ENCODE results near the gene TLR9. TPM values are rescaled to one million over a fixed set of nuclear protein-coding genes. Genes with fewer than 3 reads are reported as not detected.
A peak's percentile ranks its signal among the peaks of the same experiment; 100 is the strongest.

The TLR9 gene
- total and polyA plus RNA-seq, 9 of the 15 experiments (the other 6 are each of a cell fraction or from before 2014, with no cell fraction given) = not detected

DNA sequence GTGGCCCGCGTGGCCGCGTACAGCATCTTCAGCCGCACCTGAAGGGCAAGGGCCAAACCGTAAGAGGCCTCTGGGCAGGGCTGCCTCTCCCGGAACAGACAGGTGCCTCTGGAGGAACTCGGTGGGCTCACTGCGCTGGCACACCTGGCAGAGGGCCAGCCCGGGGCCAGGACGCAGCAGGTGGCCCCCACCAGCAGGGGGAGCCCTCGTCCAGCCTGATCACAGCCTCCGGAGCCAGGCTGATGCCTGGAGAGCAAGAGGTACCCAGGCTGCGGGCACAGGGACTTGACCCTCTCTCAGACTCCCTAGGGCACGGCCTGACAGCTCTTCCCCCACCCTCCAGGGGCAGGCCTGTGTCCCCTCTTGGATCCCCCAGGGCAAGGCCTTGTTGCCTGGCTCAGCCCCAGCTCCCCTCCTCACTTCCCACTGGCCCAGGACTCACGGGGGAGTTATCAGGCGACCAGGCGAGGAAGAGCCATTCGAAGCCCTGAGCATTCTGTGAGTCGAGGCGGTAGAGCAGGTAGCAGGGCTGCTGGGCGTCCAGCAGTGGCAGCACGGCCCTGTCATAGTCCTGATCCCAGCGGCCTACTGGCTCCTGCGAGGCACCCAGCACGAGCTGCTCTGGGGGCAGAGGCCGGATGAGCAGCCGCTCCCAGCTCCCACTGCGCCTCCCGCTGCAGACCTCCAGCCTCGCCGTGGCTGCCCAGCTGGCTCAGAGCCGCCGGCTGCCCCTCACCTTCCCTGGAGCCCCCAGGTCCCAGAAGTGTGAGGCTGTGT, 6.2 kb upstream of the TLR9 start (continued):
- TF ChIP-seq, protein P1, sequence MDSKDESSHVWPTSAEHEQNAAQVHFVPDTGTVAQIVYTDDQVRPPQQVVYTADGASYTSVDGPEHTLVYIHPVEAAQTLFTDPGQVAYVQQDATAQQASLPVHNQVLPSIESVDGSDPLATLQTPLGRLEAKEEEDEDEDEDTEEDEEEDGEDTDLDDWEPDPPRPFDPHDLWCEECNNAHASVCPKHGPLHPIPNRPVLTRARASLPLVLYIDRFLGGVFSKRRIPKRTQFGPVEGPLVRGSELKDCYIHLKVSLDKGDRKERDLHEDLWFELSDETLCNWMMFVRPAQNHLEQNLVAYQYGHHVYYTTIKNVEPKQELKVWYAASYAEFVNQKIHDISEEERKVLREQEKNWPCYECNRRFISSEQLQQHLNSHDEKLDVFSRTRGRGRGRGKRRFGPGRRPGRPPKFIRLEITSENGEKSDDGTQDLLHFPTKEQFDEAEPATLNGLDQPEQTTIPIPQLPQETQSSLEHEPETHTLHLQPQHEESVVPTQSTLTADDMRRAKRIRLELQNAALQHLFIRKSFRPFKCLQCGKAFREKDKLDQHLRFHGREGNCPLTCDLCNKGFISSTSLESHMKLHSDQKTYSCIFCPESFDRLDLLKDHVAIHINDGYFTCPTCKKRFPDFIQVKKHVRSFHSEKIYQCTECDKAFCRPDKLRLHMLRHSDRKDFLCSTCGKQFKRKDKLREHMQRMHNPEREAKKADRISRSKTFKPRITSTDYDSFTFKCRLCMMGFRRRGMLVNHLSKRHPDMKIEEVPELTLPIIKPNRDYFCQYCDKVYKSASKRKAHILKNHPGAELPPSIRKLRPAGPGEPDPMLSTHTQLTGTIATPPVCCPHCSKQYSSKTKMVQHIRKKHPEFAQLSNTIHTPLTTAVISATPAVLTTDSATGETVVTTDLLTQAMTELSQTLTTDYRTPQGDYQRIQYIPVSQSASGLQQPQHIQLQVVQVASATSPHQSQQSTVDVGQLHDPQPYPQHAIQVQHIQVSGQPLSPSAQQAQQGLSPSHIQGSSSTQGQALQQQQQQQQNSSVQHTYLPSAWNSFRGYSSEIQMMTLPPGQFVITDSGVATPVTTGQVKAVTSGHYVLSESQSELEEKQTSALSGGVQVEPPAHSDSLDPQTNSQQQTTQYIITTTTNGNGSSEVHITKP (IDR thresholded peaks at IDR 0.05; ENCODE audit: partially characterized antibody) = no peak
- no peak for TF ChIP-seq CHD2 (IDR thresholded peaks at IDR 0.05; ENCODE audit: low read depth, low read length)
- no peak for TF ChIP-seq PHB2 (IDR thresholded peaks at IDR 0.05; ENCODE audit: low read depth)
- no peak for TF ChIP-seq GATA2 (CRISPR knock-in tag; IDR thresholded peaks at IDR 0.05)
- TF ChIP-seq, protein P2, sequence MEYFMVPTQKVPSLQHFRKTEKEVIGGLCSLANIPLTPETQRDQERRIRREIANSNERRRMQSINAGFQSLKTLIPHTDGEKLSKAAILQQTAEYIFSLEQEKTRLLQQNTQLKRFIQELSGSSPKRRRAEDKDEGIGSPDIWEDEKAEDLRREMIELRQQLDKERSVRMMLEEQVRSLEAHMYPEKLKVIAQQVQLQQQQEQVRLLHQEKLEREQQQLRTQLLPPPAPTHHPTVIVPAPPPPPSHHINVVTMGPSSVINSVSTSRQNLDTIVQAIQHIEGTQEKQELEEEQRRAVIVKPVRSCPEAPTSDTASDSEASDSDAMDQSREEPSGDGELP (CRISPR knock-in tag; IDR thresholded peaks at IDR 0.05; ENCODE audit: borderline replicate concordance) = peak; percentile 57; the same call in 1 of the 2 replicates
- TF ChIP-seq, protein P3, sequence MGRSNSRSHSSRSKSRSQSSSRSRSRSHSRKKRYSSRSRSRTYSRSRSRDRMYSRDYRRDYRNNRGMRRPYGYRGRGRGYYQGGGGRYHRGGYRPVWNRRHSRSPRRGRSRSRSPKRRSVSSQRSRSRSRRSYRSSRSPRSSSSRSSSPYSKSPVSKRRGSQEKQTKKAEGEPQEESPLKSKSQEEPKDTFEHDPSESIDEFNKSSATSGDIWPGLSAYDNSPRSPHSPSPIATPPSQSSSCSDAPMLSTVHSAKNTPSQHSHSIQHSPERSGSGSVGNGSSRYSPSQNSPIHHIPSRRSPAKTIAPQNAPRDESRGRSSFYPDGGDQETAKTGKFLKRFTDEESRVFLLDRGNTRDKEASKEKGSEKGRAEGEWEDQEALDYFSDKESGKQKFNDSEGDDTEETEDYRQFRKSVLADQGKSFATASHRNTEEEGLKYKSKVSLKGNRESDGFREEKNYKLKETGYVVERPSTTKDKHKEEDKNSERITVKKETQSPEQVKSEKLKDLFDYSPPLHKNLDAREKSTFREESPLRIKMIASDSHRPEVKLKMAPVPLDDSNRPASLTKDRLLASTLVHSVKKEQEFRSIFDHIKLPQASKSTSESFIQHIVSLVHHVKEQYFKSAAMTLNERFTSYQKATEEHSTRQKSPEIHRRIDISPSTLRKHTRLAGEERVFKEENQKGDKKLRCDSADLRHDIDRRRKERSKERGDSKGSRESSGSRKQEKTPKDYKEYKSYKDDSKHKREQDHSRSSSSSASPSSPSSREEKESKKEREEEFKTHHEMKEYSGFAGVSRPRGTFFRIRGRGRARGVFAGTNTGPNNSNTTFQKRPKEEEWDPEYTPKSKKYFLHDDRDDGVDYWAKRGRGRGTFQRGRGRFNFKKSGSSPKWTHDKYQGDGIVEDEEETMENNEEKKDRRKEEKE (IDR thresholded peaks at IDR 0.05; ENCODE audit: borderline replicate concordance in 1 of 2, control insufficient read depth in 1 of 2, low read depth in 2 of 2, low read length in 1 of 2) = no peak
- TF ChIP-seq RBM17 (IDR thresholded peaks at IDR 0.05; ENCODE audit: borderline replicate concordance, low read depth, low read length) = no peak
- TF ChIP-seq, protein P4, sequence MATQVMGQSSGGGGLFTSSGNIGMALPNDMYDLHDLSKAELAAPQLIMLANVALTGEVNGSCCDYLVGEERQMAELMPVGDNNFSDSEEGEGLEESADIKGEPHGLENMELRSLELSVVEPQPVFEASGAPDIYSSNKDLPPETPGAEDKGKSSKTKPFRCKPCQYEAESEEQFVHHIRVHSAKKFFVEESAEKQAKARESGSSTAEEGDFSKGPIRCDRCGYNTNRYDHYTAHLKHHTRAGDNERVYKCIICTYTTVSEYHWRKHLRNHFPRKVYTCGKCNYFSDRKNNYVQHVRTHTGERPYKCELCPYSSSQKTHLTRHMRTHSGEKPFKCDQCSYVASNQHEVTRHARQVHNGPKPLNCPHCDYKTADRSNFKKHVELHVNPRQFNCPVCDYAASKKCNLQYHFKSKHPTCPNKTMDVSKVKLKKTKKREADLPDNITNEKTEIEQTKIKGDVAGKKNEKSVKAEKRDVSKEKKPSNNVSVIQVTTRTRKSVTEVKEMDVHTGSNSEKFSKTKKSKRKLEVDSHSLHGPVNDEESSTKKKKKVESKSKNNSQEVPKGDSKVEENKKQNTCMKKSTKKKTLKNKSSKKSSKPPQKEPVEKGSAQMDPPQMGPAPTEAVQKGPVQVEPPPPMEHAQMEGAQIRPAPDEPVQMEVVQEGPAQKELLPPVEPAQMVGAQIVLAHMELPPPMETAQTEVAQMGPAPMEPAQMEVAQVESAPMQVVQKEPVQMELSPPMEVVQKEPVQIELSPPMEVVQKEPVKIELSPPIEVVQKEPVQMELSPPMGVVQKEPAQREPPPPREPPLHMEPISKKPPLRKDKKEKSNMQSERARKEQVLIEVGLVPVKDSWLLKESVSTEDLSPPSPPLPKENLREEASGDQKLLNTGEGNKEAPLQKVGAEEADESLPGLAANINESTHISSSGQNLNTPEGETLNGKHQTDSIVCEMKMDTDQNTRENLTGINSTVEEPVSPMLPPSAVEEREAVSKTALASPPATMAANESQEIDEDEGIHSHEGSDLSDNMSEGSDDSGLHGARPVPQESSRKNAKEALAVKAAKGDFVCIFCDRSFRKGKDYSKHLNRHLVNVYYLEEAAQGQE (IDR thresholded peaks at IDR 0.05; ENCODE audit: borderline replicate concordance) = peak; percentile 54; the same call in 1 of the 2 replicates
- TF ChIP-seq, protein P4 (CRISPR knock-in tag; IDR thresholded peaks at IDR 0.05; ENCODE audit: low read depth) = no peak
- TF ChIP-seq ZNF134 (CRISPR knock-in tag; conservative IDR thresholded peaks at IDR 0.05) = no peak
- TF ChIP-seq ZNF133 (CRISPR knock-in tag; IDR thresholded peaks at IDR 0.05) = no peak

All from K562 (cell line).